ENCODE measurements around the gene SOHLH1.

SOHLH1 gene

DNA sequence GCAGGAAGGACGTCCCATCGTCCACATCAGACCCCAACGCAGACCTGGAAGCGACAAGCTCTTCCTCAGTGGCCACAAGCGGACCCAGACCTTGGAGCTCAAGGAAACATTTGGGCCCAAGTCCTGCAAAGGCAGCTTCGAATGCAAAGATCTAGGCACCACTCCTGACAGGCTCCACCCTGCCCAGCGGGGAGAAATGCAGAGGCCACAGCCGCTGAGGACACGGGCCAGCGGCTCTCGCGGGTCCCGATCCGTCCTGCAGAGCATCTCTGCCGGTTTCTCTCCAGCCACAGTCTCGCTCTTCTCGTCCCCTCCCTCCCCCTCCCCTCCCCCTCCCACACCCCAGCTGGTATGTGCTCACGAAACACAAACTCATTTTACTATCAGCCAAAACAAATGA, 4.9 kb downstream of the SOHLH1 start:
- no peaks in the 10 kb centered on the region for H3K4me1 Mint-ChIP-seq
- no peak overlapping the region for H3K4me3 Mint-ChIP-seq
- H3K27me3 Mint-ChIP-seq, result peaks cover 14% of the 10 kb centered on the region
- DNase-seq (ENCODE audit: low spot score in 2 of 2) (no peak), ATAC-seq (replicated peaks; ENCODE audit: extremely low read depth, poor library complexity, severe bottlenecking) (no peak)
- no peaks in the 10 kb centered on the region for H3K9me3 Mint-ChIP-seq
- H3K36me3 Mint-ChIP-seq (ENCODE audit: insufficient read depth), result no peaks in the 10 kb centered on the region
- no peak overlapping the region for H3K27ac Mint-ChIP-seq (ENCODE audit: low read depth)

DNA sequence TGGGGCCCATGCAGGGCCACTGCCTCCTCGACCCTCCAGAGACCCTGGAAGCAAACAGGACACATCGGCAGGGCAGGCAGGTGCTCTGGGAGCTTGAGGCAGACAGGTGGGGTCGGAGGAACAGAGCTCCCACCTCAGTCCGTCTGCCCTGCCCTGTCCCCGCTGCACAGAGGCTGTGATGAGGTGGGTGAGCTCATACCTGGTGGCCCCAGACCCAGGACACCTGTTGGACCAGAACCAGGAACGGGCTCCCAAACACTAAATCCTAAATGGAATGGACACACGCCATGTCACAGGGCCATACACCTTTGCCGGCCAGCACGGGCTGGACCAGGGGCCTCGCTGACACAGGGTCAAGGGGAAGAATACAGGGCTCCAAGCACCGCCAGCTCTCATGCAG, 5.5 kb downstream of the SOHLH1 start:
- no peak for ATAC-seq (replicated peaks; ENCODE audit: extremely low read depth, poor library complexity, severe bottlenecking)
- H3K27me3 Mint-ChIP-seq, result peaks cover 14% of the 10 kb centered on the region
- DNase-seq (ENCODE audit: low spot score in 2 of 2), result no peak
- no peaks in the 10 kb centered on the region for H3K36me3 Mint-ChIP-seq (ENCODE audit: insufficient read depth)
- H3K9me3 Mint-ChIP-seq, result no peaks in the 10 kb centered on the region
- H3K4me3 Mint-ChIP-seq, result no peak overlapping the region
- no peak overlapping the region for H3K27ac Mint-ChIP-seq (ENCODE audit: low read depth)
- H3K4me1 Mint-ChIP-seq, result no peaks in the 10 kb centered on the region

DNA sequence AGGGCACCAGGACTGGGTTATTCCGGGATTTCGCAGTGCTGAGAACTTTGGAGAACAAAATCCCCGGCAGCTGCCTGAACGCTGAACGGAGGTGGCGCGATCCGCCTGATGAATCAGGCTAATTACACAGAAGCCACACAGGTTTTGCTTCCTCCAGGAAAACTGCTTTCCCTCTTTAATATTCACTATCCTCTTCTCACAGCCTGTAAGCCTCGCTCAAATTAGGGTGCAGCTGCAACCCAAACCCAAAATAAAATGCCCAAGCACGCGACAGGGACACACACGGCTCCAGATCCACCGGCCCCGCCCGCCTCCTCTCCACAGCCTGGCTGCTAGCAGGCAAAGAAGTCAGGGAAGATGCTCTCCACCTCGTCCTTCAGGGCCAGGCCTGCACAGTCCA, 6.0 kb downstream of the SOHLH1 start:
- ATAC-seq (replicated peaks; ENCODE audit: extremely low read depth, poor library complexity, severe bottlenecking), result no peak
- Mint-ChIP-seq H3K4me3 (no peak overlapping the region), H3K4me1 (no peaks in the 10 kb centered on the region), H3K27me3 (peaks cover 14% of the 10 kb centered on the region), H3K9me3 (no peaks in the 10 kb centered on the region), H3K36me3 (ENCODE audit: insufficient read depth) (no peaks in the 10 kb centered on the region), H3K27ac (ENCODE audit: low read depth) (no peak overlapping the region)
- DNase-seq (ENCODE audit: low spot score in 2 of 2), result no peak

DNA sequence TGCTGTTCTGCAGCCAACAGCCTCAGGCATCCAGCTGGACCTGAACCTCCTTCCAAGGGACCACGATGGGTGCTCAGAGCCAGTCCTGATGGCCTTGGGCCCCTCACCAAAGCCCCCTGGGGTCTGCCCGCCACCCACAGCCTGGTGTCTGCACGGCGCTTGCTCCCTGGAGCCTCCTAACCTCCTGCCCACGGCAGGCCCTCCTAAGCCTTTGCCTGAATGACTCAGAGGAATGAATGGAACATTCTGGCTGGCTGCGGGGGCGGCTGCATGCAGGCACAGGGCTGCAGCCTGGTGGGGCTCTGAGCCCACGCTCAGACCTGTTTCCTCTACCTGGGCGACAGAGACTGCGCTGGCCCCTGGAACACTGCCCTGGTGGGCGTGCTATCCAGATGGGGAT, 6.9 kb downstream of the SOHLH1 start:
- Mint-ChIP-seq H3K9me3 (no peaks in the 10 kb centered on the region), H3K36me3 (ENCODE audit: insufficient read depth) (no peaks in the 10 kb centered on the region), H3K27ac (ENCODE audit: low read depth) (no peak overlapping the region), H3K4me1 (no peaks in the 10 kb centered on the region), H3K4me3 (no peak overlapping the region), H3K27me3 (peaks cover 14% of the 10 kb centered on the region)
- ATAC-seq (replicated peaks; ENCODE audit: extremely low read depth, poor library complexity, severe bottlenecking), result no peak
- DNase-seq (ENCODE audit: low spot score in 2 of 2), result no peak

DNA sequence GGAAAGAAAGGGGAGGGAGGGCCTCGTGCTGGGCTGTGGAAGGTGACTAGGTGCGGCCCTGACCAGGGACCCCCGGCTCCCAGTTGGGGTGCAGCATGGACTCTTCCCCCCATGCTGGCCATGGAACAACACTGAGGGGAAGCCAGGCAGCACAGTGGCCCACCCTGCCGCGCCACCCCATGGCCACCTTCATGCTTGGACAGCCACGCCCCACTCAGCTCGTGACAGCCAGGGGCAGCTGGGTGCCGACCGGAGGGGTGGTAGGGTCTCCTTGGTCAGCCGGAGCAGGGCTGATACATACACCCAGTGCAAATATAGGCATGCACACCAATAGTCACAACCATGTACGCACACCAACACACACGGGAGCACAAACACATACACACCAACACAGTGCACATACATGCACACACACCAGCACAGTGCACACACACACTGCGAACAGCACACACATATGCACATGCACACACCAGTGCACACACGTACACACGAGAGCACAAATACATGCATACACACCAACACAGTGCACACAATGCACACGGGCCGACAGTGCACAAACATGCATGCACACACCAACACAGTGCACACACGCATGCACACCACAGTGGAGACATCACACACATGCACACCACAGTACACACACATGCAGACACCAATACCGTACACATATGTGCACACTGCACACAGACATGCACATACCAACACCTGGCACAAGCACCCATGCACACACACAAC, 8.3 kb downstream of the SOHLH1 start:
- Mint-ChIP-seq H3K4me1 (no peaks in the 10 kb centered on the region), H3K27ac (ENCODE audit: low read depth) (no peak overlapping the region), H3K4me3 (no peak overlapping the region), H3K27me3 (peaks cover 14% of the 10 kb centered on the region), H3K9me3 (no peaks in the 10 kb centered on the region), H3K36me3 (ENCODE audit: insufficient read depth) (no peaks in the 10 kb centered on the region)
- DNase-seq (ENCODE audit: low spot score in 2 of 2) (no peak), ATAC-seq (replicated peaks; ENCODE audit: extremely low read depth, poor library complexity, severe bottlenecking) (no peak)

DNA sequence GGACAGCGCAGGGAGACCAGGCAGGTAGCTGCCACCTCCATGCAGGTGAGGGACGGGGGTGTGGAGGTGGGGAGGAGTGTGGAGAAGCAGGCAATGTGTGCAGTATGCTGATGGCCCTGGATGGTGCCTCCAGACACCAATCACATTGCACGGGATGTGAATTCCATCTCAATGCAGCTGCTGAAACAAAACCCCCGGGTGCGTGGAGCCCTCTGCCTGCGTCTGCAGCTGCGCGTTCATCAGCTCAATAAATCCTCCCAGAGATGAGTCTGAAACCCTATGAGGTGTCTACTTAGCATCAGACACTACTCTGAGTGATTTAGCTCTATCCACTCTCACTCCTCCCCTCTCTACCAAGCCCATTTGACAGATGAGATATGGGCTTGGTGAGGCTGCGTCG, 10.3 kb downstream of the SOHLH1 start:
- DNase-seq (ENCODE audit: low spot score in 2 of 2), result no peak
- H3K27ac Mint-ChIP-seq (ENCODE audit: low read depth), result no peak overlapping the region
- no peaks in the 10 kb centered on the region for H3K4me1 Mint-ChIP-seq
- H3K36me3 Mint-ChIP-seq (ENCODE audit: insufficient read depth), result no peaks in the 10 kb centered on the region
- H3K4me3 Mint-ChIP-seq, result no peak overlapping the region
- H3K9me3 Mint-ChIP-seq, result no peaks in the 10 kb centered on the region
- ATAC-seq (replicated peaks; ENCODE audit: extremely low read depth, poor library complexity, severe bottlenecking), result no peak
- H3K27me3 Mint-ChIP-seq, result peaks cover 23% of the 10 kb centered on the region

DNA sequence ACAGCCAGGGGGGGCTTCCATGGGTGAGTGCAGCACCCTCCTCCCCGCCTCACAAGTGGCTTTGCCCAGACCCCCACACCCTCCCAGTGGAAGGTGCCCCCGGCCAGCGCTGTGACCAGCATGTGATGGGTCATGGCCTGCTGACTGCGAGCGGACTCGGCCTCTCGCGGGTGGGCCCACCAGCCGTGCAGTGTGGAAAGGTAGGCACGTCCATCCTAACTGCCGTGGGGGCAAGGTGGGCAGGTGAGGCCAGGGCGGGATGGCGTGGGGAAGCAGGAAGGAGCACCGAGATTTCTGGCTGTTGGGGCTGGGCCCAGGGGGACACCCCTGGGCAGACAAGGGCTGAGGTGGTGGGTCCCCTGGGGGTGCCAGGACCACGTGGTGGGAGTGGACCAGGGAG, 12.1 kb downstream of the SOHLH1 start:
- Mint-ChIP-seq H3K27ac (ENCODE audit: low read depth) (no peak overlapping the region), H3K4me1 (no peaks in the 10 kb centered on the region), H3K36me3 (ENCODE audit: insufficient read depth) (no peaks in the 10 kb centered on the region), H3K9me3 (no peaks in the 10 kb centered on the region), H3K27me3 (peaks cover 29% of the 10 kb centered on the region), H3K4me3 (no peak overlapping the region)
- ATAC-seq (replicated peaks; ENCODE audit: extremely low read depth, poor library complexity, severe bottlenecking), result no peak
- DNase-seq (ENCODE audit: low spot score in 2 of 2), result no peak

DNA sequence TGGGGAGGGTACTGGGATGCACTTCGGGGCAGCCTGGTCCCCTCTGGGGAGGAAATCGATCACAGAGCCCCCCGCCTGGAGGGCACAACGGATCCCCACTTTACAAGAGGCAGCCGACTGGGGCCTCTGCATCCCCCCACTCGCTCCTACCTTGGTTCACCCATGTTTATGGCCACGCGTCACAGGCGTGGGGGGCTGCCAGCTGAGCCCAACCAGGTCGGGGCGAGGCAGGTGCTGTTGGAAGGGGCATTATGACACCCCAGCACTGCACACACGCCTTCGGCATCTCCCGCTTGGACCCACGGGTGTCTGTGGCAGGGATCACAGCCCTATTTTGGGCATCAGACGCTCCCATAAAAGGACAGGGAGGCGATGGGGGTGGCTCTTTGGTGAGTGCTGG, 14.6 kb downstream of the SOHLH1 start:
- no peak for ATAC-seq (replicated peaks; ENCODE audit: extremely low read depth, poor library complexity, severe bottlenecking)
- H3K27ac Mint-ChIP-seq (ENCODE audit: low read depth), result no peak overlapping the region
- H3K27me3 Mint-ChIP-seq, result peaks cover 32% of the 10 kb centered on the region
- no peak for DNase-seq (ENCODE audit: low spot score in 2 of 2)
- H3K4me1 Mint-ChIP-seq, result no peaks in the 10 kb centered on the region
- H3K9me3 Mint-ChIP-seq, result no peaks in the 10 kb centered on the region
- no peaks in the 10 kb centered on the region for H3K36me3 Mint-ChIP-seq (ENCODE audit: insufficient read depth)
- H3K4me3 Mint-ChIP-seq, result no peak overlapping the region

DNA sequence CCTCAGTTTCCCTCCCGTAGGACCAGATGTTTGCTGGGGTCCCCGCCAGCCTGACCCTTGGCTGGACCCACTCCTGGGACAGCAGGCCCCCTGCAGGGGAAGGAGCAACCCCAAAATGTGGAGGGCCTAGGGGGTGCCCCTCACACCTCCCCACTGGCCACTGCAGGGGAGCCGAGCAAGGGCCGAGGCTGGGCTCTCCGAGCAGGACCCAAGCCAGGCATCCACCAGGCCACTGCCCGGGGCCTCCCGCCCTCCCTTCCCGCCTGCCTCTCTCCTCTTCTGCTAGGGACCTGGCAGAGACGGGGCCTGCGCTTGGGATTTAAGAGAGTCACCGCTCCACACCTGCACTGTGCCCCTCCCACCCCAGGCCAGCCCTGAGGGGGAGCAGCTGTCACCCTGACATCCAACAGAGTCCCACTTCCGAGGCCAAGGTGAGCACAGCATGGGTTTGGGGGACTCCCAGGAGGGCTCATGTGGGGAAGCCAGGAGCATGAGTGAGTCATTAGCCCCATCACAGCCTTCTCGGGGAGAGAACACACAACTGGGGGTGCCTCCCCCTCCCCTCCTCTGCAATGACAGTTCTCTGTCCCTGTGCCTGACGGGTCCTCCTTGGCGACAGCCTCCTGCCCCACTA, 15.8 kb downstream of the SOHLH1 start:
- DNase-seq (ENCODE audit: low spot score in 2 of 2) (no peak), ATAC-seq (replicated peaks; ENCODE audit: extremely low read depth, poor library complexity, severe bottlenecking) (no peak)
- Mint-ChIP-seq H3K36me3 (ENCODE audit: insufficient read depth) (no peaks in the 10 kb centered on the region), H3K4me3 (no peak overlapping the region), H3K4me1 (no peaks in the 10 kb centered on the region), H3K27ac (ENCODE audit: low read depth) (no peak overlapping the region), H3K27me3 (peaks cover 32% of the 10 kb centered on the region), H3K9me3 (no peaks in the 10 kb centered on the region)

DNA sequence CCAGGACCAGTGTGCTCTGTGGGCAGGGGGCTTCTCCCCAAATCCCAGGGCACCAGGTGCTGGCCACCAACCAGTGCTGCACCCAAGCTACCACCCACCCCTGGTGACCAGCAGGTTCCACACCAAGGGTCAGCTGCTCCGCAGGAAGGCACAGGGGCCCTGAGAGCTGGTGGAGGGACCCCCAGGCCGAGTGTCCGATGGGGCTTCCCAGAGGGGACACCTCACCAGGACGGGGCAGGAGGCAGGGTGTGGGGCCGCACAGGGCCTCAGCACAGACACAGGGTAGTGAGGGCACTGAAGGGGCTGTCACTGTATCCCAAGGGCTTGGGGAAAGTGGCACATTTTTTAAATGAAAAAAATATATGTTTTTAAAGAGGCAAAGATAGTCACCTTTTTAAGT, 18.1 kb downstream of the SOHLH1 start:
- no peak overlapping the region for H3K4me3 Mint-ChIP-seq

DNA sequence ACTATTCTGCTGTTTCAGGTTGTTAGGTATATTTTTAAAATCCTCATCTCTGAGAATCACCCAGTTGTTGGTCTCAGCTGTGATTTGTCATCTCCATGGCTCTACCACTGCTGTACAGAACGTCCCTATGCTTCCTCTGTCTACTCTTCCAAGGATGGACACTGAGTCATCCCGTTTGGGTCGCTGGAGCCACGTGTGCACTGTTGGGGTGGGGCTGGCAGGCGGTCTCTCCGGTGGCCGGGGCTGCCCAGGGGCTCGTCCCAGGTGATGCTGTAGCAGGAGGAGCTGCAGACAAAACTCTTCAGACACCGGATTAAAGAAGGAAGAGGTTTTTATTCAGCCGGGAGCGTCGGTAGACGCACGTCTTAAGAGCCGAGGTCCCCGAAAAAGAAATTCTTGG, 19.2 kb downstream of the SOHLH1 start:
- Mint-ChIP-seq H3K27me3 (peaks cover 30% of the 10 kb centered on the region), H3K4me1 (no peaks in the 10 kb centered on the region), H3K4me3 (no peak overlapping the region), H3K36me3 (ENCODE audit: insufficient read depth) (no peaks in the 10 kb centered on the region), H3K9me3 (no peaks in the 10 kb centered on the region), H3K27ac (ENCODE audit: low read depth) (no peak overlapping the region)
- ATAC-seq (replicated peaks; ENCODE audit: extremely low read depth, poor library complexity, severe bottlenecking), result no peak
- DNase-seq (ENCODE audit: low spot score in 2 of 2), result no peak

More for the DNA sequence above, 18.1 kb downstream of the SOHLH1 start:
- Mint-ChIP-seq H3K36me3 (ENCODE audit: insufficient read depth) (no peaks in the 10 kb centered on the region), H3K27me3 (peaks cover 32% of the 10 kb centered on the region), H3K4me1 (no peaks in the 10 kb centered on the region), H3K27ac (ENCODE audit: low read depth) (no peak overlapping the region), H3K9me3 (no peaks in the 10 kb centered on the region)
- DNase-seq (ENCODE audit: low spot score in 2 of 2) (no peak), ATAC-seq (replicated peaks; ENCODE audit: extremely low read depth, poor library complexity, severe bottlenecking) (no peak)

DNA sequence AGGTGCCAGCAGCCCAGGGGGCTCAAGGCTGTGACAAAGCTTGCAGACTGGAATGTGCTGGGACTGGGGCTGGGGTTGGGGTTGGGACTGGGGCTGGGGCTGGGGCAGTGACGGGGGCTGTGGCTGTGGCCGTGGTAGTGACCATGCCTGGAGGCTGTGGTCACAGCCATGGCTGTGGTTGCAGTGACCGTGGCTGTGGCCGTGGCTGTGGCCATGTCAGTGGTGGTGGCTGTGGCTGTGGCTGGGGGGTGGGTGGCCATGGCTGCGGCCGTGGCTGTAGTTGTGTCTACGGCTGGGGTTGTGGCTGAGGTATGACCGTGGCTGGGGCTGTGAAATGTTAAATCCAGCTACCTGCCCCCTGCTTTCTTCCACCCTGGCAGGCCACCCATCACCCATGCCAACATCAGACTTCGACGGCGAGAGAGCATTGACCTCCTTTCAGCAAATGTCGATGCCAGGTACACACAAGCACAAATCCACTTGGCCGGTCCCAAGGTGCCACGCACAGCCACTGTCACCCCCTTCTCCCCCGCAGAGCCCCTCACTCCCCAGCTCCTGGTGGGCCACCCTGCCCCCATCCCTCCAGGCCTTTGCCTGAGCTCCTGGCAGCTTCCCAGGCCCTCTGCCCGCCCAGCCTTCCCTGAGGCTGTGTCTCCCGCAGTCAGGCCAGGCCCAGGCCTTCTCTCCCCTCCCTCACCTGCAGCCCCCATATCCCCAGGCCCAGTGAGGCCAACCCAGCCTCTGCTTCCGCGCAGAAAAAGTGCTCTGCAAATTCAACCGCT, 20.9 kb downstream of the SOHLH1 start:
- DNase-seq (ENCODE audit: low spot score in 2 of 2) (no peak), ATAC-seq (replicated peaks; ENCODE audit: extremely low read depth, poor library complexity, severe bottlenecking) (no peak)
- Mint-ChIP-seq H3K27ac (ENCODE audit: low read depth) (no peak overlapping the region), H3K27me3 (peaks cover 15% of the 10 kb centered on the region), H3K4me3 (no peak overlapping the region), H3K4me1 (no peaks in the 10 kb centered on the region), H3K36me3 (ENCODE audit: insufficient read depth) (no peaks in the 10 kb centered on the region), H3K9me3 (no peaks in the 10 kb centered on the region)

DNA sequence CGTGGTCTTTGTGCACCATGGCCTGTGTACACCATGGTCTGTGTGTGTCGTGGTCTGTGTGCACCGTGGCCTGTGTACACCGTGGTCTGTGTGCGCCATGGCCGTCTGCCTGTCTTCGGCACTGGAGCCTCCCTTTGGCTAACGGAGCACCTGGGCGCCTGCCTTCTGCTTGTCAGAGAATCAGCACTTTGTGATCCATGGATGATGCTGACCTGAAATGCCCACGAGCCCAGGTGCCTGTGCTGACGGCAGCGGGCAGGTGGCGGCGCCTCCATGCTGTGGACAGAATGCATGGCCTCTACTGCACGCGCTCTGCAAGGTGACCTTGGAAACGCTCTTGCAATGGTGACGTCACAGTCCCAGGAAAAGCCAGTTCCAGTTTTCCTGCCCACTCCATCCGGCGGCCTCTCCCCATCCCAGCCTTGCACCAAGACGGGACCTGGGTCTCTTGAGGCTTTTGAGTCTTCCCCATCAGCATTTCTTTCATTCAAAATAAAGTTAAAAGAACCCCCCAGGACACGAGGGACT, 21.6 kb downstream of the SOHLH1 start:
- Mint-ChIP-seq H3K27ac (ENCODE audit: low read depth) (no peak overlapping the region), H3K4me3 (no peak overlapping the region), H3K27me3 (peaks cover 8% of the 10 kb centered on the region), H3K9me3 (no peaks in the 10 kb centered on the region), H3K4me1 (no peaks in the 10 kb centered on the region), H3K36me3 (ENCODE audit: insufficient read depth) (no peaks in the 10 kb centered on the region)
- no peak for ATAC-seq (replicated peaks; ENCODE audit: extremely low read depth, poor library complexity, severe bottlenecking)
- DNase-seq (ENCODE audit: low spot score in 2 of 2), result no peak
